Measurements from ENCODE around the gene CRYBA4. TPM values are rescaled to one million over a fixed set of nuclear protein-coding genes. Genes with fewer than 3 reads are reported as not detected.

CRYBA4 gene
- total RNA-seq = not detected
- long read RNA-seq = 0 reads

DNA sequence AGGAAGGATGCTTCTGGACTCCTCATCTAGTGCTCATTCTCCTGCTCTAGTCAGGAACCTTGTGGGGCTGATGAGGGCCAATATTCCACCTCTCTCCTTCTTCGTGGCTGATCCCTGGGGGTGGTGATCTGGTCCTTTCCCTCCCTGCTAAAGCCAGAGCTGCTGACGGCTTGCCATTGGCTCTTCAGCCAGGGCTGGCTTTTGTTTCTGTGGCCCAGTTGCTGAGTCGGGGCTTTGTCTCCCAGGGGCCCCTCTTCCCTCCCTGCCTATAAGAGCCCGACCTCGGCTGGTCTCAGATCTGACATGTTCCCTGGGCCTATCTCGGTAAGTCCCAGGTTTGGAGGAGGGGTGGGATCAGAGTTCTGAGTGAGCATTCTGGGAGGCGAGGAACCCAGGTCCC lies at the start of gene CRYBA4:
TSS of gene CRYBA4 (plus strand) at position 301 of the 400 bp plus-strand sequence. CDS start 634 bp downstream, outside the sequence.
- no peak within 1 kb of the TSS for H3K27ac ChIP-seq
- H3K36me3 ChIP-seq = no peaks in the 10 kb centered on the region
- DNase-seq (no peak), ATAC-seq (no peak)
- intact Hi-C loops (cut with DNase I) = no loop called here
- H3K4me1 ChIP-seq = no peaks in the 10 kb centered on the region
- H3K4me3 ChIP-seq = no peak within 1 kb of the TSS
- no peaks in the 10 kb centered on the region for H3K27me3 ChIP-seq
- TF ChIP-seq CTCF (IDR thresholded peaks at IDR 0.05) = no peak
- H3K9me3 ChIP-seq = no peaks in the 10 kb centered on the region

DNA sequence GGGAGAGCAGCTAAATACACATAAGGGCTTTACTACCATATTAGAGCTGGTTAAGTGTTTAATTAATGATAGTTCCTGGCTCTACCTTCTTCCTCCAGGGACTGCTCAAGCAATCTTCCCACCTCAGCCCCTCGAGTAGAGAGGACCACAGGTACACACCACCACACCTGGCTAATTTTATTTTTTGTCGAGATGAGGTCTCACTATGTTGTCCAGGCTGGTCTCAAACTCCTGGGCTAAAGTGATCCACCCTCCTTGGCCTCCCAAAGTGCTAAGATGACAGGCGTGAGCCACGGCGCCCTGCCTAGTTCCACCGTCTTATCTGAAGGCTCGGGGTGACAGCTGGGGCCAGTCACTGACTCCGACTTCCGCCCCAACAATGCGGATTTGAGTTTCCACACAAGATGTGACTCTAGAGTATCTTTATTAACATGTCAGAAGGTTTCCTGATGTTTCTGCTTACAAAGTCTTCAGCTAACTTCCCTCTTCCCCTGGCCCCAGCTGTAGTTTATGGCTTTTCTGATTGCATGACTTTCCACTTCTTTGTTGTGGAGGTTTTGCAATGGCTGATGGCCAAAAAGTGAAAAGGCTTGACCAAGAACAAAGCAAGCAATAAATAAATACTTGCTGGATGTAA lies 48.6 kb upstream of the CRYBA4 start:
- intact Hi-C loops (cut with DNase I) = no loop called here
- Histone ChIP-seq H3K9me3 (no peaks in the 10 kb centered on the region), H3K4me1 (peaks cover 40% of the 10 kb centered on the region), H3K27me3 (no peaks in the 10 kb centered on the region), H3K27ac (peak overlapping the region; percentile 51), H3K36me3 (no peaks in the 10 kb centered on the region), H3K4me3 (no peak overlapping the region)
- DNase-seq (peak; percentile 75), ATAC-seq (peak; percentile 88)
- TF ChIP-seq CTCF (IDR thresholded peaks at IDR 0.05) = no peak

DNA sequence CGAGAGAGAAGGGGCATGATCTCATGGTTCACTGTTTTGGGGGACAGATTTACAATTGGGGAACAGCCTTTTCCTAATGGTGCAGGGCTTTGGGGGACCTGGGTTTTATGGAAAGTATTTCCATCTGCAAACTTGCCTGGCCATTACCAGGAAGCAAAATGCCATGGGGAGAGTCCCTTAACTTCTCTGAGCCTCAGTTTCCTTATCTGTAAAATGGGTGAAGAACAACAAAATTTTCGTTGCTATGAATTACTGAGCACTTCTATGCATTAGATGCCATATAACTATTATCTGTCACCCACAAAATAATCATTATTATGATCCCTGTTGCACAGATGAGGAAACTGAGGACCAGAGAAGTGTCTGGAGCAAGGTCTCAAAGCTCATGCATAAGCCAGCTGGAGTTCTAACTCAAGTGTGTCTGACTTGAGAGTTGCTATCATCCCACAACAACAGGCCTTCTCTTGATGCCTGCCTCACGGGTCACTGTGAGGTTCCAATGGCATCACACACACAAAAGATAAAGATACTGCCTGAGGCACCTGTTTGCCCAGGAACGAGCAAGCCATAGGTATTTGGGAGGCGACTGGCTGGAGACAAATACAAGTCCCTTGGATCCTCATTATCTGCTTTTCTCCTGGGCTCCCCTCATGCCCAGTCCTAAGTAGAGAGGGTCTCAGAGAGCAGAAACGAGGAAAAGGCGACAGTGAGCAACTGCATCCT lies 47.6 kb upstream of the CRYBA4 start:
- Histone ChIP-seq H3K4me1 (peaks cover 47% of the 10 kb centered on the region), H3K4me3 (no peak overlapping the region), H3K27me3 (no peaks in the 10 kb centered on the region), H3K27ac (peak overlapping the region; percentile 8), H3K9me3 (no peaks in the 10 kb centered on the region), H3K36me3 (no peaks in the 10 kb centered on the region)
- intact Hi-C loops (cut with DNase I) = no loop called here
- ATAC-seq (no peak), DNase-seq (no peak)
- no peak for TF ChIP-seq CTCF (IDR thresholded peaks at IDR 0.05)

GRCh38 chr22:26576026-26576680 lies 45.6 kb upstream of the CRYBA4 start:
- Histone ChIP-seq H3K27me3 (no peaks in the 10 kb centered on the region), H3K27ac (no peak overlapping the region), H3K4me1 (peaks cover 47% of the 10 kb centered on the region), H3K4me3 (no peak overlapping the region), H3K9me3 (no peaks in the 10 kb centered on the region), H3K36me3 (no peaks in the 10 kb centered on the region)
- DNase-seq (no peak), ATAC-seq (peak; percentile 13)
- TF ChIP-seq CTCF (IDR thresholded peaks at IDR 0.05) = no peak
- intact Hi-C loops (cut with DNase I) = no loop called here

GRCh38 chr22:26577081-26577480 lies 44.7 kb upstream of the CRYBA4 start:
- no peak for TF ChIP-seq CTCF (IDR thresholded peaks at IDR 0.05)
- Histone ChIP-seq H3K9me3 (no peaks in the 10 kb centered on the region), H3K4me1 (peaks cover 44% of the 10 kb centered on the region), H3K36me3 (no peaks in the 10 kb centered on the region), H3K27me3 (no peaks in the 10 kb centered on the region), H3K27ac (no peak overlapping the region), H3K4me3 (no peak overlapping the region)
- no peak for DNase-seq
- ATAC-seq = no peak
- intact Hi-C loops (cut with DNase I) = no loop called here
